HTERT RPE-1 (cell line): ENCODE measurements around the gene FAM83B.
"Not testable (repeated sequence)": the region's sequence is repeated elsewhere in the genome, so short reads cannot be mapped to it uniquely, and the experiment has no call there.

ENCODE experiments used
- in situ Hi-C: fragments of 300-500 bp; cut with MboI; formaldehyde crosslinking; loops from 4 replicates; pipeline ENCODE4 v1.14.3; 2020; ENCODE audit warnings: low sequenced_read_pairs

The FAM83B gene

GRCh38 chr6:54897462-54898189 lies 51.1 kb downstream of the FAM83B start:
- in situ Hi-C loops, result no loop called here

- in situ Hi-C loops, result no loop called here
These were observed 52.2 kb downstream of the FAM83B start for GRCh38 chr6:54898767-54899166.

DNA sequence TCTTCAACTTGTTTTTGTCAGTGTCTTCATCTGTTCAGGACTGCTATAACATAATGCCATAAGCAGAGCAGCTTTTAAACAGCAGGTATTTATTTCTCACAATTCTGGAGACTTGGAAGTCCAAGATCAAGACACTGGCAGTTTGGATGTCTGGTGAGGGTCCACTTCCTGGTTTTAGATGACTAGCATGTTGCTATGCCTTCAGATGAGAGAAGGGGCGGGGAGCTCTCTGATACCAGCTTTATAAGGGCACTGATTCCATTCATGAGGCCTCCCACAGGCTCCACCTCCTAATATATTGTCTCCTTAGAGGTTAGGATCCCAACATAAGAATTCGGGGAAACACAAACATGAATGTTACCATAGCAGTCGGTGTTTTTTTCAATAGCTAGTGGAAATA lies 52.9 kb downstream of the FAM83B start:
- in situ Hi-C loops, result no loop called here

GRCh38 chr6:54899986-54900385 lies 53.4 kb downstream of the FAM83B start:
- in situ Hi-C loops, result no loop called here

DNA sequence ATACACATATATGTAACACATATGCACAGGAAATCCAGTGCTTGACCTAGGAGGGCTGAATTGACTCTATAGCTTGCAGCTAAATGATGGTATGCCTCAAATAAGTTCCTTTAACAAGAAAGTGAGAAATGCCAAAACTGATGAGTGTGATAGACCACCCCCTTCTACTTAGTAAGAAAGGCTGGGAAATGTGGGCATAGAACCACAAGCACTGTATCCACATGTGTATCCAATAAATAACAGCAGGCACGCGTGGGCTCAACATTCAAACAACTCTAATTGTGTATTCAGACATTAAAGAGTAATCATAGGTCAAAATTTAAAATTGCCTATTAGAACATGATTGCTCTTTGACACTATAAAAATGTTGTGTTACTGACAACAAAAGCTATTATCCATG lies 54.1 kb downstream of the FAM83B start:
- in situ Hi-C loops, result no loop called here

- in situ Hi-C loops, result no loop called here
These were observed 57.3 kb downstream of the FAM83B start for GRCh38 chr6:54903884-54904283.

GRCh38 chr6:54907355-54907754 lies 60.8 kb downstream of the FAM83B start:
- in situ Hi-C loops, result no loop called here

- in situ Hi-C loops, result no loop called here
These were observed 62.6 kb downstream of the FAM83B start for GRCh38 chr6:54909184-54909583.

DNA sequence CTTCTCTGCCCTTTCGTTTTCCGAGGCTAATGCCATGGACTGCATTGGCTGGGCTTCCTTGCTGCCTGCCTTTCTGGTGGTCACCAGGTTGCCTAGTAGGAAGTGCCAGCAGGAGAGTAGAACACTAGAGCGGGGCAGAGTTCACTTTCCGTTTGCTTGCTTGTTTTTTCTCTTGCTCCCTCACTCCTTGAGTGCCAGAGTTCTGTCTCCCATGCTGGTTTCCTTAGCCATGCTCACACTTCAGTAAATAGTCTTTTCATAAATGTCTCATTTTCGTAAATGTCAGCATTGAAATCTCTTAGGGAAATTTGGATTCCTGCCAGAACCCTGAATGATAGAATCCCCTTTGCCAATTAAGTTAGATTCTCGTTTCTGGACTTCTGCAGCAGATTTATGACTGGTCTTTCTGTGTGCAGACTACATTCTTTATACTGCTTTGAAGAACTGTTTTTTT lies 63.9 kb downstream of the FAM83B start:
- in situ Hi-C loops, result no loop called here

DNA sequence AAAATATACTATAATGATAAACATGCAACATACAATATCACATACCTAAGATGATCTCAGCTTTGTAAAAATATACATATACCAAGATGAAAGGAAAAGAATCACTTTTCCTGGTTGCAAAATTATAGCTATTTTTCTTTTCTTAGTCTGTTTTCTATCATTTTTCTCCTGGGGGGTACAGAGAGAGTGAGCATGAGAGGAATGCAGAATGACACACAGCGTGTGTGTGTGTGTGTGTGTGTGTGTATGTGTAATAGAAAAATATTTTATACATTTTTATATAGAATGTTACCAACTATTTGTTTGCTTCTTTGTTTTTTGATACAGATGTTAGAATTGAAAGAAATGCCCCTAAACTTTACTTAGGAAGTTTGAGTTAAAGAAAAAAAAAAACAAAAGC lies 64.3 kb downstream of the FAM83B start:
- in situ Hi-C loops, result no loop called here

DNA sequence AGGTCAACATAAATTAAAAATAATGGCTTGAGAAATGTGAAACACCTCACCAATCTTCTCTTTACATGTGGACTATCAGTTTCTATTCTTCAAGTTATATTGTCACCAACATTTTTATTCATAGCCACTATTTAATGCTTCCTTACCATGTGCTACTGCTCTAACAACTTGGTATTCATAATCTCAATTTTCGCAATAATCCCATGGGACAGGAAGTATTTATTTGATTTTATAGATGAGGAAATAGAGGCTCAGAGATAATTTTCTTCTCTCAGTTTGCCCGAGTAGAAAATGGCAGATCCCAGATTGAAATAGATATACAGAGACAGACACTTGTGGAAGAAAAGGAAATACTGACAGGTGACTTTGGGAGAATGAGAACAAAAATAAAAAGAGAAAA lies 66.6 kb downstream of the FAM83B start:
- in situ Hi-C loops, result no loop called here

- in situ Hi-C loops, result no loop called here
These were observed 70.3 kb downstream of the FAM83B start for GRCh38 chr6:54916858-54917257.

DNA sequence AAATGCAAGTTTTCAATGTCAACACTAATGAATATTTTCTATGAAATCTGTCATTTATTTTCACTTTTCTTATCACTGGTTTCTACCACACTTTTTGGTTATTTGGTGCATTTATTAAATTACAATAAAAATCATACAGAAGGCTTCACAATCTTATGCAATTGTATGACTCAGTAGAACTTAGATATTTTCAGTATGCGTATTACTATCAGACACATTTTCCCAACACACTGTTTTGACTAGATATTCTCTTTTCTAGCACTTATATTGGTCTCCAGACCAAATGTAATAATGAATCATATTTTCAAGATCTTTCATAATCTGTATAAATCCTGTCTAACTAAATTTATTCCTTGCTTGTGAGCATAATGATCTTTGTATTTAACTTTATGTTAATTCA lies 74.1 kb downstream of the FAM83B start:
- in situ Hi-C loops, result no loop called here

DNA sequence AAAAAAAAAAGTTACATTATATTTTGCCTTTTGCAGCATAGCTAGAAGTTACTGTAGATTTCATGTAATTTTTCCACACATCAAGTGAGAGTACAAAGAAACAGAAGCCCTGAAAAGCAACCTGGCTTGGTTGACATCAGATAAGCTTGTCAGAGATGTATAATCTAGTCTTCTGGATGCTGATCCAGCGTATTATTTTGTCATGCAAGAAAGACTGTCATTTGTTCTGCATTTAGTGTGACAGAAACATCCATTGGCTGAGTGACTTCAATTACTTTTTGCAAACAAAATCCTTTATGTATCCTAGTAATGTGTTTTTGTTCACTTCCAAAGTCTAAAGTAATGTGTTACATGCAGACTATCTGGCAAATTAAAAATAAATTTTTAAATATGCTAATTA lies 75.3 kb downstream of the FAM83B start:
- in situ Hi-C loops, result no loop called here

- in situ Hi-C loops, result no loop called here
These were observed 82.8 kb downstream of the FAM83B start for GRCh38 chr6:54929245-54929909.

DNA sequence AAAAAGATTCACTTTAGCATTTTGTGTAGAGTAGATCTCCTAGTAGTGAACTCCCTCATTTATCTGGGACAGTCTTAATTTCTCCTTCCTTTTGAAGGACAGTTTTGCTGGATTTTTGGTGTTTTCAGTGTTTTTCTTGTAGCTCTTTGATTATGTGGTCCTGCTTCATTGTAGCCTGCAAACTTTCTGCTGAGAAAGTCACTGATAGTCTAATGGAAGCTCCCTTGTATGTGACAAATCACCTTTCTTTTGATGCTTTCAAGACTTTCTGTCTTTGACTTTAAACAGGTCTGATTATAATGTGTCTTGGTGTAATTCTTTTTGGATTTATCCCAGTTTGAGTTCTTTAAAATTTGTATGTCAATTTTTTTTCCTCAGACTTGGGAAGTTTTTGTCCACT lies 86.1 kb downstream of the FAM83B start:
- in situ Hi-C loops, result no loop called here

DNA sequence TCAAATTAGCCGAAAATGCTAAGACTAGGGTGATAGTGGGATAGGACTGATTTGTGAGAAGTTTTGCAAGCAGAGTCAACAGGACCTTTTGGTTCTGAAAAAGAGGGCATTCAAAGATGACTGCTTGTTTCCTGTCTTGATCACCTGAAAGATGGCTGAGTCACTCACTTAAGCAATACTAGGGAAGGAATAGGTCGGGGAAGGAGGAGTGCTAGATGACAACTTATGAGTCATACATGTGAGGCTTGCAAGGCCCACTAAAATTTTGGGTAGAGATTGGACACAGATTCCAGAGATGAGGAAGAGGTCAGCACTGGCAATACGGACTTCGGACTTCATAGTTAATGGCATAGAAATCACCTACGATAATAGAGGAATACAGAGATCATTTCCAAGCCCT lies 89.2 kb downstream of the FAM83B start:
- in situ Hi-C loops, result no loop called here

- in situ Hi-C loops, result no loop called here
These were observed 90.8 kb downstream of the FAM83B start for GRCh38 chr6:54937371-54937770.

DNA sequence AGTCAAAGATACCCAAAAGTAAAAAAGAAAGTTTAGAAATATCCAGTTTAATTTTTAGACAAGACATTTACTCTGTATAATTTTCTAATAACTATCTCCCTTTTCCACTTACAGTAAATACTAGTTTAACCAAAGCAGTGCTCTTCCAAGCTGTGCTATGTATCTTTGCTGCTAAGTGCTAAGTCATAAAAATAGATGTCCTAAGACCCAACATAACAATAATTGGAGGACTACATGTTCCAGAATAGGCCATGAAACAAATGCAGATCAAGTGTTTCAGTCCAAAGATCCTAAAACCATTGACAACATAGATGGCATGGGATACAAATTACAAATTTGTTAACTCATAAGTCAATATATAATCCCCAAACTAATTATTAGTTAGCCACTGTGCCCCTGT lies 111.1 kb downstream of the FAM83B start:
- in situ Hi-C loops, result no loop called here

- in situ Hi-C loops, result no loop called here
These were observed 111.9 kb downstream of the FAM83B start for GRCh38 chr6:54958446-54958845.

DNA sequence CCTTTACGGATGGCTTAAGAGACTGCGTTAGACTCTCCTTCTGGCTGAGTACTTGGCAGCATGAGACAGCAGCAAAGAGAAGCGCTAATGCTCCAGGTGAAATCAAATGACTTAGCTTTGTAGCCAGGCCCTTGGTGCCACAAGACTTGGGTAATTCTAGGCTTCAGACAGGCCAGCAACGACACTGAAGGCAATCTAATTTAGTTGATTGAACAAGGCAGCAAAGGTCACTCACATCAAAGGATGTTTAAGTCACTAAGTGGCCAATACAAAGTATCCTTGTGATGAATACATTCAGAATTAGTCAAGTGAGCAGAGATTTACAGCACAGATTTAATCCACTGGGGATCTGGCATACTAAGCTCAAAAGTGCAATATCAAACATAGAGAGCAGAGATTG lies 113.2 kb downstream of the FAM83B start:
- in situ Hi-C loops, result no loop called here

GRCh38 chr6:54961372-54961771 lies 114.8 kb downstream of the FAM83B start:
- in situ Hi-C loops, result not testable (repeated sequence)

DNA sequence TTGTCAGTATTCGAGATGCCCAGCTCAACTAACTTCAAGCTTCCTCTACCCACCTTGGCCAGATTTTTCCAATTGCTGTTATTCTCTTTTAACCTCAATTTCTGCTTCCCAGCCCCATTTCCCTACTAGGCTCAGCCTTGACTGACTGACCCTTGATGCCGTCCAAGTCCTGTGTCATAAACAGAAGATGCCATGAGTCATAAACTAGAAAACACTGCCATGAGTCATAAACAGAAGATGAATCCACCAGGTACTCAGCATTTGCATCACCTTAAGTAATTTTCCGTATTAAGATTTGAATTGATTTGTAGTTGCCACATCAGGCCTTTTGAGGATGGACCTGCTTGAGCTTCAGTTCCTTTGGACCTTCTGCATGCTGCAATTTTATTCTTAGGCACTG lies 123.8 kb downstream of the FAM83B start:
- in situ Hi-C loops, result no loop called here
